ENCODE data around the gene TMEM106C. TPM values are rescaled to one million over a fixed set of nuclear protein-coding genes. Genes with fewer than 3 reads are reported as not detected.

Gene TMEM106C
- total and polyA plus RNA-seq, 2 of the 13 experiments (the other 11 are each of a cell fraction or from before 2014, with no cell fraction given), result 132 to 192 TPM

DNA sequence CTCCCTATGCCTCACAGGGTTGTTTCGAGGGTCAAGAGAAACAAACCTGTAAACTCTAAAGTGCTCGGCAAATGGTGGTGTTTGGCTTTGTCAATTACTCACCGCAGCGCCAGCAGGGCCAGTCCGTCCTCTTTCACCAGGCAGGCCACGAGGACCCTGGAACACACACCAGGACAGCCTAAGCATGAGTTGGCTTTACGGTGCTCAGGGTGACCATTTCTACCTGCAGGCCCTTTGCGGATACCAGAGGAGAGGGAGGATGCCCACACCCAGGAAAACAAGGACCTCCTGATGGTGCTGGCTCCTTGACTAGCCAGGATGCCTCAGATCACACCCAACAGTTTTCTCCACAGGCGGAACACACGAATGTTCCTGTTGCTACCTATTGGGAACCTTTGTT is 29.4 kb downstream of the TMEM106C start:
- H4K20me1 ChIP-seq (ENCODE audit: insufficient read depth, low read length), result no peaks in the 10 kb centered on the region
- in situ Hi-C loops (cut with HindIII; ENCODE audit: extremely low pct_ligation_motif_present, low pct_unique_long_range_greater_than_20kb) (no loop called here), intact Hi-C loops (cut with micrococcal nuclease; ENCODE audit: unreplicated experiment) (no loop called here)
- no peak for ATAC-seq
- H3K36me3 ChIP-seq (replicated peaks in 1 of 2; ENCODE audit: control insufficient read depth in 1 of 2, insufficient read depth in 2 of 2, low read length in 2 of 2), result no peaks in the 10 kb centered on the region; a peak in 1 of 5 replicates
- ChIA-PET POLR2A (no interaction called here), CTCF (ENCODE audit: low intra/inter-chr PET ratio, low total read pairs) (no interaction called here)
- no peaks in the 10 kb centered on the region for H3K9me3 ChIP-seq (ENCODE audit: low read length)
- no peak overlapping the region for H3K9ac ChIP-seq (ENCODE audit: insufficient read depth, low read depth, low read length)
- FAIRE-seq, result no peak
- 58% methylated on average over 4 of the region's 10 CpGs for WGBS (ENCODE audit: low lambda C conversion rate)
- no peak overlapping the region for H2AFZ ChIP-seq (ENCODE audit: low read length)
- H3K79me2 ChIP-seq (ENCODE audit: insufficient read depth, low read length), result no peaks in the 10 kb centered on the region
- no TSS peak for BruUV-seq (replicated peaks)
- no peak overlapping the region for H3K4me3 ChIP-seq (replicated peaks in 1 of 3; ENCODE audit: insufficient read depth in 1 of 3, low read depth in 2 of 3, low read length in 3 of 3)
- no peak overlapping the region for H3K27ac ChIP-seq (ENCODE audit: extremely low read length, insufficient read depth, low read length)
- no peaks in the 10 kb centered on the region for H3K4me1 ChIP-seq (ENCODE audit: insufficient read depth, low read length)
- no peaks in the 10 kb centered on the region for H3K27me3 ChIP-seq (ENCODE audit: control insufficient read depth in 1 of 2, insufficient read depth in 2 of 2, low read length in 2 of 2)
- no peak for DNase-seq (ENCODE audit: low spot score)
- TF ChIP-seq, protein P1, sequence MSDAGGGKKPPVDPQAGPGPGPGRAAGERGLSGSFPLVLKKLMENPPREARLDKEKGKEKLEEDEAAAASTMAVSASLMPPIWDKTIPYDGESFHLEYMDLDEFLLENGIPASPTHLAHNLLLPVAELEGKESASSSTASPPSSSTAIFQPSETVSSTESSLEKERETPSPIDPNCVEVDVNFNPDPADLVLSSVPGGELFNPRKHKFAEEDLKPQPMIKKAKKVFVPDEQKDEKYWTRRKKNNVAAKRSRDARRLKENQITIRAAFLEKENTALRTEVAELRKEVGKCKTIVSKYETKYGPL (CRISPR knock-in tag; IDR thresholded peaks at IDR 0.05), result no peak
- TF ChIP-seq ZNF674 (CRISPR knock-in tag; IDR thresholded peaks at IDR 0.05; ENCODE audit: low read depth) (no peak), HNRNPK (IDR thresholded peaks at IDR 0.05; ENCODE audit: low read depth, low read length, poor library complexity, severe bottlenecking) (no peak), KDM1A (CRISPR knock-in tag; IDR thresholded peaks at IDR 0.05) (no peak), ZNF556 (CRISPR knock-in tag; IDR thresholded peaks at IDR 0.05; ENCODE audit: borderline replicate concordance) (no peak), ZNF577 (CRISPR knock-in tag; IDR thresholded peaks at IDR 0.05; ENCODE audit: borderline replicate concordance, low read depth) (no peak), ZNF672 (CRISPR knock-in tag; IDR thresholded peaks at IDR 0.05) (no peak), ATF7 (IDR thresholded peaks at IDR 0.05) (no peak), ATF7 (CRISPR knock-in tag; IDR thresholded peaks at IDR 0.05) (no peak)
- TF ChIP-seq, protein P2, sequence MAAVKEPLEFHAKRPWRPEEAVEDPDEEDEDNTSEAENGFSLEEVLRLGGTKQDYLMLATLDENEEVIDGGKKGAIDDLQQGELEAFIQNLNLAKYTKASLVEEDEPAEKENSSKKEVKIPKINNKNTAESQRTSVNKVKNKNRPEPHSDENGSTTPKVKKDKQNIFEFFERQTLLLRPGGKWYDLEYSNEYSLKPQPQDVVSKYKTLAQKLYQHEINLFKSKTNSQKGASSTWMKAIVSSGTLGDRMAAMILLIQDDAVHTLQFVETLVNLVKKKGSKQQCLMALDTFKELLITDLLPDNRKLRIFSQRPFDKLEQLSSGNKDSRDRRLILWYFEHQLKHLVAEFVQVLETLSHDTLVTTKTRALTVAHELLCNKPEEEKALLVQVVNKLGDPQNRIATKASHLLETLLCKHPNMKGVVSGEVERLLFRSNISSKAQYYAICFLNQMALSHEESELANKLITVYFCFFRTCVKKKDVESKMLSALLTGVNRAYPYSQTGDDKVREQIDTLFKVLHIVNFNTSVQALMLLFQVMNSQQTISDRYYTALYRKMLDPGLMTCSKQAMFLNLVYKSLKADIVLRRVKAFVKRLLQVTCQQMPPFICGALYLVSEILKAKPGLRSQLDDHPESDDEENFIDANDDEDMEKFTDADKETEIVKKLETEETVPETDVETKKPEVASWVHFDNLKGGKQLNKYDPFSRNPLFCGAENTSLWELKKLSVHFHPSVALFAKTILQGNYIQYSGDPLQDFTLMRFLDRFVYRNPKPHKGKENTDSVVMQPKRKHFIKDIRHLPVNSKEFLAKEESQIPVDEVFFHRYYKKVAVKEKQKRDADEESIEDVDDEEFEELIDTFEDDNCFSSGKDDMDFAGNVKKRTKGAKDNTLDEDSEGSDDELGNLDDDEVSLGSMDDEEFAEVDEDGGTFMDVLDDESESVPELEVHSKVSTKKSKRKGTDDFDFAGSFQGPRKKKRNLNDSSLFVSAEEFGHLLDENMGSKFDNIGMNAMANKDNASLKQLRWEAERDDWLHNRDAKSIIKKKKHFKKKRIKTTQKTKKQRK (IDR thresholded peaks at IDR 0.05; ENCODE audit: low read length), result no peak
- TF ChIP-seq, protein P3, sequence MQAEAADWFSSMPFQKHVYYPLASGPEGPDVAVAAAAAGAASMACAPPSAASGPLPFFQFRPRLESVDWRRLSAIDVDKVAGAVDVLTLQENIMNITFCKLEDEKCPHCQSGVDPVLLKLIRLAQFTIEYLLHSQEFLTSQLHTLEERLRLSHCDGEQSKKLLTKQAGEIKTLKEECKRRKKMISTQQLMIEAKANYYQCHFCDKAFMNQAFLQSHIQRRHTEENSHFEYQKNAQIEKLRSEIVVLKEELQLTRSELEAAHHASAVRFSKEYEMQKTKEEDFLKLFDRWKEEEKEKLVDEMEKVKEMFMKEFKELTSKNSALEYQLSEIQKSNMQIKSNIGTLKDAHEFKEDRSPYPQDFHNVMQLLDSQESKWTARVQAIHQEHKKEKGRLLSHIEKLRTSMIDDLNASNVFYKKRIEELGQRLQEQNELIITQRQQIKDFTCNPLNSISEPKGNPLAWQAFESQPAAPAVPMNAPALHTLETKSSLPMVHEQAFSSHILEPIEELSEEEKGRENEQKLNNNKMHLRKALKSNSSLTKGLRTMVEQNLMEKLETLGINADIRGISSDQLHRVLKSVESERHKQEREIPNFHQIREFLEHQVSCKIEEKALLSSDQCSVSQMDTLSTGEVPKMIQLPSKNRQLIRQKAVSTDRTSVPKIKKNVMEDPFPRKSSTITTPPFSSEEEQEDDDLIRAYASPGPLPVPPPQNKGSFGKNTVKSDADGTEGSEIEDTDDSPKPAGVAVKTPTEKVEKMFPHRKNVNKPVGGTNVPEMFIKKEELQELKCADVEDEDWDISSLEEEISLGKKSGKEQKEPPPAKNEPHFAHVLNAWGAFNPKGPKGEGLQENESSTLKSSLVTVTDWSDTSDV (CRISPR knock-in tag; IDR thresholded peaks at IDR 0.05), result no peak
- no peak overlapping the region for H3K4me2 ChIP-seq (ENCODE audit: low read depth, low read length)

All from HepG2 (cell line).